ENCODE measurements around the gene MOB3C.

Gene MOB3C

GRCh38 chr1:46571691-46572225 lies 44.9 kb downstream of the MOB3C start:
- DNase-seq (ENCODE audit: low read depth), result no peak

GRCh38 chr1:46569884-46570725 lies 46.5 kb downstream of the MOB3C start:
- no peak for DNase-seq (ENCODE audit: low read depth)

GRCh38 chr1:46569116-46569515 lies 47.5 kb downstream of the MOB3C start:
- DNase-seq (ENCODE audit: low read depth), result no peak

- DNase-seq (ENCODE audit: low read depth), result no peak
Measured at GRCh38 chr1:46568461-46568891, 48.1 kb downstream of the MOB3C start.

GRCh38 chr1:46563341-46563740 lies 53.3 kb downstream of the MOB3C start:
- no peak for DNase-seq (ENCODE audit: low read depth)

GRCh38 chr1:46562498-46562897 lies 54.1 kb downstream of the MOB3C start:
- no peak for DNase-seq (ENCODE audit: low read depth)

- DNase-seq (ENCODE audit: low read depth), result no peak
Measured at GRCh38 chr1:46558966-46559365, 57.6 kb downstream of the MOB3C start.

- no peak for DNase-seq (ENCODE audit: low read depth)
Measured at GRCh38 chr1:46558141-46558963, 58.3 kb downstream of the MOB3C start.

Data from stimulated activated CD8-positive, alpha-beta memory T cell treated with anti-CD3 and anti-CD28 coated beads, Interleukin-15, amount 100 ng/mL, for 24 hours (primary cell).